SU-DHL-6 (cell line): ENCODE measurements around the gene PYGB.
A peak's percentile ranks its signal among the peaks of the same experiment; 100 is the strongest.

ENCODE experiments used
- H2AFZ ChIP-seq: fragments of 200-600 bp; sonication (generic); 2 replicates; pipeline ENCODE4 v1.6.1; 2014; ENCODE audit warnings: low read depth, mild to moderate bottlenecking, moderate library complexity, mixed read lengths, antibody characterized with exemption, low read length; ENCODE audit not compliant: severe bottlenecking
- H3F3A ChIP-seq: fragments of 200-600 bp; shearing (Covaris generic); 2 replicates; pipeline ENCODE4 v1.6.0; 2016; ENCODE audit warnings: antibody characterized with exemption, mild to moderate bottlenecking; ENCODE audit not compliant: insufficient read depth
- H3K27ac ChIP-seq: fragments of 200-600 bp; sonication (generic); 2 replicates; pipeline ENCODE4 v1.5.1; 2016; ENCODE audit warnings: low read depth, mild to moderate bottlenecking, low read length, moderate library complexity, mixed read lengths
- H3K27me3 ChIP-seq: fragments of 200-600 bp; sonication (generic), shearing (Covaris generic); 2 replicates; pipeline ENCODE4 v1.6.0; 2014; ENCODE audit warnings: mild to moderate bottlenecking, low read length
- H3K36me3 ChIP-seq: fragments of 200-600 bp; sonication (generic); 2 replicates; pipeline ENCODE4 v1.6.1; 2014; ENCODE audit warnings: mild to moderate bottlenecking, low read length, mixed read lengths
- H3K4me2 ChIP-seq: fragments of 300-600, 200-600 bp; shearing (Covaris generic), sonication (generic); 2 replicates; pipeline ENCODE4 v1.6.0; 2014; ENCODE audit warnings: low read length, low read depth, mild to moderate bottlenecking; ENCODE audit not compliant: poor library complexity, severe bottlenecking
- H3K4me3 ChIP-seq: fragments of 200-600 bp; sonication (generic); 2 replicates; pipeline ENCODE4 v1.5.1; 2014; ENCODE audit warnings: antibody characterized with exemption, low read length, mild to moderate bottlenecking, mixed read lengths; ENCODE audit not compliant: insufficient read depth, poor library complexity, severe bottlenecking
- H3K79me2 ChIP-seq: fragments of 200-600 bp; sonication (generic); 2 replicates; pipeline ENCODE4 v1.6.1; 2014; ENCODE audit warnings: mild to moderate bottlenecking, low read length, moderate library complexity; ENCODE audit not compliant: insufficient read depth
- H3K9ac ChIP-seq: fragments of 200-600 bp; sonication (generic); 2 replicates; pipeline ENCODE4 v1.7.0; 2014; ENCODE audit warnings: mild to moderate bottlenecking, low read length
- H3K9me2 ChIP-seq: fragments of 200-600 bp; sonication (generic); replicated peaks from 2 replicates; pipeline ENCODE4 v1.6.1; 2014; ENCODE audit warnings: low read length; ENCODE audit not compliant: insufficient read depth
- H3K9me3 ChIP-seq: fragments of 200-600 bp; sonication (generic); 2 replicates; pipeline ENCODE4 v1.6.1; 2014; ENCODE audit warnings: low read length, mixed read lengths; ENCODE audit not compliant: insufficient read depth
- H4K20me1 ChIP-seq: fragments of 200-600 bp; sonication (generic); 2 replicates; pipeline ENCODE4 v1.6.1; 2014; ENCODE audit warnings: low read depth, mild to moderate bottlenecking, antibody characterized with exemption, low read length, moderate library complexity, mixed read lengths
- CTCF ChIP-seq: fragments of 200-600 bp; sonication (generic); IDR thresholded peaks from one replicate; pipeline ENCODE4 v1.5.1; 2017; ENCODE audit warnings: antibody characterized with exemption, mild to moderate bottlenecking, low read length, moderate library complexity; ENCODE audit not compliant: insufficient read depth, poor library complexity, severe bottlenecking
- EZH2phosphoT487 ChIP-seq: fragments of 200-600 bp; sonication (generic), shearing (Covaris generic); conservative IDR thresholded peaks from 2 replicates; pipeline ENCODE4 v1.6.1; 2018; ENCODE audit warnings: mild to moderate bottlenecking, antibody characterized with exemption, low read length, moderate library complexity, mixed read lengths

Gene PYGB

GRCh38 chr20:25280051-25280573 lies 32.2 kb downstream of the PYGB start:
- Histone ChIP-seq H3K79me2 (no peaks in the 10 kb centered on the region), H3K27ac (no peak overlapping the region), H3K9me3 (no peaks in the 10 kb centered on the region), H3K36me3 (no peaks in the 10 kb centered on the region), H4K20me1 (peaks cover 7% of the 10 kb centered on the region; the same call in 1 of the 2 replicates), H2AFZ (no peak overlapping the region), H3F3A (no peaks in the 10 kb centered on the region), H3K4me3 (no peak overlapping the region), H3K9me2 (no peaks in the 10 kb centered on the region), H3K9ac (no peak overlapping the region), H3K4me2 (no peak overlapping the region), H3K27me3 (no peaks in the 10 kb centered on the region)
- TF ChIP-seq CTCF (no peak), EZH2phosphoT487 (no peak)

- H3K9me2 ChIP-seq, result no peaks in the 10 kb centered on the region
- H3K79me2 ChIP-seq, result no peaks in the 10 kb centered on the region
- TF ChIP-seq EZH2phosphoT487, result no peak
- no peak for TF ChIP-seq CTCF
- no peaks in the 10 kb centered on the region for H3K36me3 ChIP-seq
- H3K27me3 ChIP-seq, result no peaks in the 10 kb centered on the region
- no peak overlapping the region for H2AFZ ChIP-seq
- no peak overlapping the region for H3K27ac ChIP-seq
- H3K9me3 ChIP-seq, result no peaks in the 10 kb centered on the region
- no peak overlapping the region for H3K4me2 ChIP-seq
- H3F3A ChIP-seq, result no peaks in the 10 kb centered on the region
- no peak overlapping the region for H3K4me3 ChIP-seq
- H4K20me1 ChIP-seq, result peaks cover 7% of the 10 kb centered on the region; the same call in 1 of the 2 replicates
- H3K9ac ChIP-seq, result no peak overlapping the region
Observed at GRCh38 chr20:25280574-25281535, 33.0 kb downstream of the PYGB start.

GRCh38 chr20:25281541-25281991 lies 33.7 kb downstream of the PYGB start:
- no peaks in the 10 kb centered on the region for H3K9me2 ChIP-seq
- no peaks in the 10 kb centered on the region for H3K9me3 ChIP-seq
- no peaks in the 10 kb centered on the region for H3F3A ChIP-seq
- H3K27me3 ChIP-seq, result no peaks in the 10 kb centered on the region
- no peak overlapping the region for H3K4me3 ChIP-seq
- H3K4me2 ChIP-seq, result peak overlapping the region; percentile 32
- peaks cover 7% of the 10 kb centered on the region; the same call in 1 of the 2 replicates for H4K20me1 ChIP-seq
- H3K27ac ChIP-seq, result no peak overlapping the region
- H3K36me3 ChIP-seq, result no peaks in the 10 kb centered on the region
- no peak overlapping the region for H2AFZ ChIP-seq
- H3K9ac ChIP-seq, result no peak overlapping the region
- TF ChIP-seq CTCF (no peak), EZH2phosphoT487 (no peak)
- H3K79me2 ChIP-seq, result no peaks in the 10 kb centered on the region
